Measurements from ENCODE around the gene CEP135.

The CEP135 gene

GRCh38 chr4:55948726-55949481 lies at the start of gene CEP135:
TSS of gene CEP135 (plus strand) at chr4:55948945. CDS start at chr4:55952131, 3,186 bp downstream.
- ATAC-seq (ENCODE audit: low read depth) = peak; percentile 69
- Histone ChIP-seq H3K36me3 (ENCODE audit: low read depth) (peaks cover 26% of the 10 kb centered on the region), H3K27me3 (ENCODE audit: insufficient read depth, poor library complexity, severe bottlenecking) (no peaks in the 10 kb centered on the region), H3K4me1 (ENCODE audit: insufficient read depth, poor library complexity, severe bottlenecking) (peaks cover 24% of the 10 kb centered on the region), H3K27ac (ENCODE audit: poor library complexity, severe bottlenecking) (peak within 1 kb of the TSS; percentile 97), H3K4me3 (ENCODE audit: severe bottlenecking) (peak within 1 kb of the TSS; percentile 77), H3K9me3 (ENCODE audit: severe bottlenecking) (no peaks in the 10 kb centered on the region)
- DNase-seq (ENCODE audit: low spot score) = peak; percentile 89
- peak; percentile 95 for TF ChIP-seq CTCF (IDR thresholded peaks at IDR 0.05; ENCODE audit: poor library complexity, severe bottlenecking)

- Histone ChIP-seq H3K36me3 (ENCODE audit: low read depth) (peaks cover 68% of the 10 kb centered on the region), H3K27me3 (ENCODE audit: insufficient read depth, poor library complexity, severe bottlenecking) (no peaks in the 10 kb centered on the region), H3K9me3 (ENCODE audit: severe bottlenecking) (no peaks in the 10 kb centered on the region), H3K4me1 (ENCODE audit: insufficient read depth, poor library complexity, severe bottlenecking) (peaks cover 13% of the 10 kb centered on the region), H3K4me3 (ENCODE audit: severe bottlenecking) (no peak overlapping the region), H3K27ac (ENCODE audit: poor library complexity, severe bottlenecking) (no peak overlapping the region)
- TF ChIP-seq CTCF (IDR thresholded peaks at IDR 0.05; ENCODE audit: poor library complexity, severe bottlenecking) = no peak
- DNase-seq (ENCODE audit: low spot score) (no peak), ATAC-seq (ENCODE audit: low read depth) (no peak)
These were observed 46.1 kb upstream of the CEP135 start for GRCh38 chr4:55902677-55903076.

- Histone ChIP-seq H3K27ac (ENCODE audit: poor library complexity, severe bottlenecking) (no peak overlapping the region), H3K4me3 (ENCODE audit: severe bottlenecking) (no peak overlapping the region), H3K36me3 (ENCODE audit: low read depth) (peaks cover 59% of the 10 kb centered on the region), H3K9me3 (ENCODE audit: severe bottlenecking) (no peaks in the 10 kb centered on the region), H3K27me3 (ENCODE audit: insufficient read depth, poor library complexity, severe bottlenecking) (no peaks in the 10 kb centered on the region), H3K4me1 (ENCODE audit: insufficient read depth, poor library complexity, severe bottlenecking) (peaks cover 14% of the 10 kb centered on the region)
- ATAC-seq (ENCODE audit: low read depth) = no peak
- no peak for DNase-seq (ENCODE audit: low spot score)
- TF ChIP-seq CTCF (IDR thresholded peaks at IDR 0.05; ENCODE audit: poor library complexity, severe bottlenecking) = no peak
These were observed 45.2 kb upstream of the CEP135 start for GRCh38 chr4:55903577-55903976.

GRCh38 chr4:55904576-55904975 lies 44.2 kb upstream of the CEP135 start:
- no peak for ATAC-seq (ENCODE audit: low read depth)
- Histone ChIP-seq H3K27ac (ENCODE audit: poor library complexity, severe bottlenecking) (no peak overlapping the region), H3K9me3 (ENCODE audit: severe bottlenecking) (no peaks in the 10 kb centered on the region), H3K36me3 (ENCODE audit: low read depth) (peaks cover 49% of the 10 kb centered on the region), H3K4me3 (ENCODE audit: severe bottlenecking) (no peak overlapping the region), H3K4me1 (ENCODE audit: insufficient read depth, poor library complexity, severe bottlenecking) (peaks cover 14% of the 10 kb centered on the region), H3K27me3 (ENCODE audit: insufficient read depth, poor library complexity, severe bottlenecking) (no peaks in the 10 kb centered on the region)
- TF ChIP-seq CTCF (IDR thresholded peaks at IDR 0.05; ENCODE audit: poor library complexity, severe bottlenecking) = no peak
- no peak for DNase-seq (ENCODE audit: low spot score)

- H3K4me3 ChIP-seq (ENCODE audit: severe bottlenecking) = no peak overlapping the region
- no peak for TF ChIP-seq CTCF (IDR thresholded peaks at IDR 0.05; ENCODE audit: poor library complexity, severe bottlenecking)
- H3K36me3 ChIP-seq (ENCODE audit: low read depth) = peaks cover 31% of the 10 kb centered on the region
- H3K27ac ChIP-seq (ENCODE audit: poor library complexity, severe bottlenecking) = peak overlapping the region; percentile 62
- ATAC-seq (ENCODE audit: low read depth) (no peak), DNase-seq (ENCODE audit: low spot score) (no peak)
- no peaks in the 10 kb centered on the region for H3K9me3 ChIP-seq (ENCODE audit: severe bottlenecking)
- no peaks in the 10 kb centered on the region for H3K27me3 ChIP-seq (ENCODE audit: insufficient read depth, poor library complexity, severe bottlenecking)
- peaks cover 14% of the 10 kb centered on the region for H3K4me1 ChIP-seq (ENCODE audit: insufficient read depth, poor library complexity, severe bottlenecking)
These were observed 42.4 kb upstream of the CEP135 start for GRCh38 chr4:55906323-55906722.
